NT2/D1 (cell line): ENCODE data around the gene GCSAM.
A peak's percentile ranks its signal among the peaks of the same experiment; 100 is the strongest.

ENCODE experiments used
- DNase-seq: peaks from one replicate; pipeline ENCODE4 v3.0.0-alpha.2; 2011; ENCODE audit warnings: low read depth, low spot score
- H3K27me3 ChIP-seq: 2 replicates; pipeline ENCODE4 v1.6.0; 2011; ENCODE audit warnings: mild to moderate bottlenecking; ENCODE audit not compliant: insufficient read length, insufficient read depth
- H3K36me3 ChIP-seq: 2 replicates; pipeline ENCODE4 v1.6.1; 2011; ENCODE audit warnings: mild to moderate bottlenecking, low read length, mixed read lengths; ENCODE audit not compliant: insufficient read depth, insufficient read length
- H3K4me1 ChIP-seq: 2 replicates; pipeline ENCODE4 v1.5.1; 2011; ENCODE audit not compliant: insufficient read depth, insufficient read length
- H3K4me3 ChIP-seq: 2 replicates; pipeline ENCODE4 v1.5.1; 2011; ENCODE audit warnings: low read depth; ENCODE audit not compliant: insufficient read length
- H3K9ac ChIP-seq: 2 replicates; pipeline ENCODE4 v1.6.0; 2011; ENCODE audit warnings: low read depth; ENCODE audit not compliant: insufficient read length
- H3K9me3 ChIP-seq: 2 replicates; pipeline ENCODE4 v1.5.1; 2011; ENCODE audit warnings: mild to moderate bottlenecking, low read length; ENCODE audit not compliant: insufficient read depth
- SUZ12 ChIP-seq: IDR thresholded peaks from 2 replicates; pipeline ENCODE4 v1.6.1; 2011; ENCODE audit not compliant: insufficient read length, insufficient read depth; ENCODE audit errors: extremely low read depth
- YY1 ChIP-seq: IDR thresholded peaks from 2 replicates; pipeline ENCODE4 v1.6.1; 2011; ENCODE audit not compliant: insufficient read length, insufficient read depth
- ZNF274 ChIP-seq: IDR thresholded peaks from 2 replicates; pipeline ENCODE4 v1.6.1; 2011; ENCODE audit warnings: mild to moderate bottlenecking, low read depth, low read length

GCSAM gene

DNA sequence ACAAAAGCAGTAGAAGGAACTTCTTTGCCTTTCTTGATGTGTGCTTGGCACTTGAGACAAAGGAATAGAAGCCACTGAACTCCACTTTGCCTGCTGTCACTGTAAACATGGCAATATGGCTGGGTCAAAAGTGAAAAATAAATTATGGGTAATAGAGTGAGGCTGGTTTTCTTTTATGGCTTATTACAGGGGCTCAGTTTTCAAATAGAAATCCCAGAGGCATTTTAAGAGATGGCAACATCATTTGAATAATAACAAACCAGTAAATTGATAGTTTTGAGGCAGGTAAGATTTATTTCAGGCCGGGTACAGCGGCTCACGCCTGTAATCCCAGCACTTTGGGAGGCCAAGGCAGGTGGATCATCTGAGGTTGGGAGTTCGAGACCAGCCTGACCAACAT lies 44.1 kb downstream of the GCSAM start:
- H3K36me3 ChIP-seq, result peaks cover 15% of the 10 kb centered on the region
- no peaks in the 10 kb centered on the region for H3K9me3 ChIP-seq
- no peak for DNase-seq
- no peak overlapping the region for H3K4me3 ChIP-seq
- H3K27me3 ChIP-seq, result peaks cover 19% of the 10 kb centered on the region
- TF ChIP-seq SUZ12 (no peak), ZNF274 (no peak), YY1 (no peak)
- no peak overlapping the region for H3K9ac ChIP-seq
- peaks cover 7% of the 10 kb centered on the region for H3K4me1 ChIP-seq

DNA sequence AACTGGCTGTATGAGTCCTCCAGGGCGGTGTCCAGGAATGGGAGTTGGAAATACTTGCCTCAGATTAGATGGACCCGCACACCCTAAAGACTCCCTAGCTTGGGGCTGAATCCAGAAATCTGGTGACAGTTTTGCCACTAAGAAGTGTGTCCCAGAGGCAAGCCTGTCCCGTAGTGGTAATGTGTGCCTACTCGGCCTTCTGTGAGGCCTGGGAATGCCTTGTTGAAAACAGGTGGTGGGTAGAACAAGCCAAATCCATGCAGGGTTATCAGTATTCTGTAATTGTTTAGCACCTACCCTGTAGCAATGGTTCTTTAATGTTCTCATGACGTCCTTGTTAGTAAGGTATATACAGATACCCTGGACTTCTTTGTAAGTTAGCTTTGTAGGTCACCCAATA lies 45.3 kb downstream of the GCSAM start:
- DNase-seq, result no peak
- H3K9ac ChIP-seq, result no peak overlapping the region
- TF ChIP-seq SUZ12, result no peak
- no peak for TF ChIP-seq ZNF274
- TF ChIP-seq YY1, result no peak
- H3K4me1 ChIP-seq, result peaks cover 7% of the 10 kb centered on the region
- peak overlapping the region; percentile 68 for H3K4me3 ChIP-seq
- H3K9me3 ChIP-seq, result no peaks in the 10 kb centered on the region
- peaks cover 6% of the 10 kb centered on the region for H3K36me3 ChIP-seq
- peaks cover 26% of the 10 kb centered on the region for H3K27me3 ChIP-seq

DNA sequence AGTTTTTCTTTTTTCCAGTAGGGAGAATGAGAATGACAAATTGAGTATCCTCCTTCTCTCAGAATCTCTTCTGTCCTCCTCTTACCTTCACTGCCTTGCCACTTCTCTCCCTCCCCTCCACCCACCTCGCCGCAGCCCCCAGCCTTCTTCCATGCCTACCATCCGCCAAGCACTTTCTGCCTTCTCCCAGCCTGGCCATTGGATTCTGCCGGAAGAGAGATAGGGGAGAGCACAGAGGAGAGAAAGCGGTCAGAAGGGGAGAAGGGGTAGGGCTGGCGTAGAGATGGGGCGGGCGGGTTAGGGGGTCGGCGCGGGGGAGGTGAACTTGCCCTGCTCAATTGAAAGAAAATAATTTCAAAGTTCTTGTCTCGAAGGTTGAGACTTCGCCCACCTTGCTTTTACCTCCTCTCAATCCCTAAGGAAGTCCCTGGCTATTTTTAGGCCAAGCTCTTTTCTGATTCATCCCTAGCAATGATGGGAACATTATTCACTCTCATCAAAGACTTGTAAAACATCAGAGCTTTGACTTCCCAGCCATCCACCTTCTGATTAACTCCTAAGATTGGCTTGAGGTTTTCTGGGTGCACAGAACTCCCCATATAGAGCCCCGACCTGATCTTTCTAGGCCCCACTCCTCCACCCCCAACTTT lies 46.0 kb downstream of the GCSAM start:
- TF ChIP-seq ZNF274 (no peak), YY1 (no peak), SUZ12 (no peak)
- DNase-seq, result no peak
- no peaks in the 10 kb centered on the region for H3K9me3 ChIP-seq
- peaks cover 27% of the 10 kb centered on the region for H3K27me3 ChIP-seq
- H3K36me3 ChIP-seq, result peaks cover 6% of the 10 kb centered on the region
- peak overlapping the region; percentile 68 for H3K4me3 ChIP-seq
- peak overlapping the region; percentile 86 for H3K9ac ChIP-seq
- peaks cover 3% of the 10 kb centered on the region for H3K4me1 ChIP-seq

DNA sequence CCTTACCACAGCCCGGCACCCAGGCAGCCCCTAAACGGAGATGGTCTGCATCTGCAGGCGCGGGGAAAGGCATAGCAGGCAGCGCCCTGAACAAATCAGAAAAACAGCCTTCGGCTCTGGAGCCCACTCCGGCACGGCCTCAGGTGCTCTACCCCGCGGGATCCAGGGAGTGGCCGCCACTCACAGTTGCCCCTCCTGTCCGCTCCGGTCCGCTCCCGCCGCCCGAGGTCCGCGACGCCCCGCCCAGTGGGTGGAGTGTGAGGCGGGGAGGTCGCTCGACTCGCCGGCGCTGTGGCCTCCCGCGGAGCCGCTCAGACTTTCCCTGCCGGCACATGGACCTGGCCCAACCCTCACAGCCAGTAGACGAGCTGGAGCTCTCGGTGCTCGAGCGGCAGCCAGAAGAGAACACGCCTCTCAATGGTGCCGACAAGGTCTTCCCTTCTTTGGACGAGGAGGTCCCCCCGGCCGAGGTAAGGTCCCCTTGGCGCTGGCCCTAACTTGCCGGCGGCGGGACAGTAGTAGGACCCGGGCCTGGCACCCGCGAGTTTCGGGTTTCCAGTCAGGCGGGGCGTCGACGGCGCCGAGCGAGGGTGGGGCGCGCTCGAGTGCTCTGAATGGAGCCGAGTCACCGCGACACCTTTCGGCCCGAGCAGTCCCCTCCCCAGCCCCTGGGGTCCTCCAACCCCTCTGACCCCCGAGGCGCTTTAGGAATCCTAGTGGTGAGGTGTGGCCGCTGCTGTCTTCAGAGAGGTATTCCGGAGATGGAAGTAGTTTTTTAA lies 46.8 kb downstream of the GCSAM start, which contains the start of gene C3orf52:
Gene C3orf52, plus strand, starts transcription at position 314 of the 779 bp plus-strand sequence. Its CDS starts 19 bp downstream, at position 333.
- Histone ChIP-seq H3K27me3 (peaks cover 27% of the 10 kb centered on the region), H3K9ac (peak within 1 kb of the TSS; percentile 86), H3K9me3 (no peaks in the 10 kb centered on the region), H3K4me1 (peaks cover 3% of the 10 kb centered on the region), H3K4me3 (peak within 1 kb of the TSS; percentile 68), H3K36me3 (peaks cover 6% of the 10 kb centered on the region)
- peak; percentile 83 for DNase-seq
- no peak for TF ChIP-seq SUZ12
- no peak for TF ChIP-seq ZNF274
- no peak for TF ChIP-seq YY1

DNA sequence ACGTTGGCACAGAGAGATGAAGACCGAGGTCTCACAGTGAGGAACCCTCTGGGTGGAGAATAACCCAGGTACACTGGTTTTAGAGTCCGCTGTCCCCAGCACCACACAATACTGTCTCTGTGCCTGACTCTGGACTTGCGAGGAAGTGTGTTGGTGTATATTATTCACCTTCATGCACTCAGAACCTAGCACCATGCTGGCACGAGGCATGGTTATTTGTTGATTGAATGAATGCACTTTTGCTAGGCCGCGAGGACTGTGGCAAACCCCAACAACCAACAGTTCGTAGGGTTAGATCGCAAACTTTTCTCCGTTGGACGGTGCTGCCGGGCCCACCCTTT lies 47.3 kb downstream of the GCSAM start:
- H3K4me1 ChIP-seq, result peaks cover 3% of the 10 kb centered on the region
- peak overlapping the region; percentile 86 for H3K9ac ChIP-seq
- TF ChIP-seq ZNF274, result no peak
- no peak for TF ChIP-seq SUZ12
- no peak for TF ChIP-seq YY1
- H3K4me3 ChIP-seq, result peak overlapping the region; percentile 68
- no peaks in the 10 kb centered on the region for H3K9me3 ChIP-seq
- DNase-seq, result no peak
- peaks cover 6% of the 10 kb centered on the region for H3K36me3 ChIP-seq
- peaks cover 27% of the 10 kb centered on the region for H3K27me3 ChIP-seq

DNA sequence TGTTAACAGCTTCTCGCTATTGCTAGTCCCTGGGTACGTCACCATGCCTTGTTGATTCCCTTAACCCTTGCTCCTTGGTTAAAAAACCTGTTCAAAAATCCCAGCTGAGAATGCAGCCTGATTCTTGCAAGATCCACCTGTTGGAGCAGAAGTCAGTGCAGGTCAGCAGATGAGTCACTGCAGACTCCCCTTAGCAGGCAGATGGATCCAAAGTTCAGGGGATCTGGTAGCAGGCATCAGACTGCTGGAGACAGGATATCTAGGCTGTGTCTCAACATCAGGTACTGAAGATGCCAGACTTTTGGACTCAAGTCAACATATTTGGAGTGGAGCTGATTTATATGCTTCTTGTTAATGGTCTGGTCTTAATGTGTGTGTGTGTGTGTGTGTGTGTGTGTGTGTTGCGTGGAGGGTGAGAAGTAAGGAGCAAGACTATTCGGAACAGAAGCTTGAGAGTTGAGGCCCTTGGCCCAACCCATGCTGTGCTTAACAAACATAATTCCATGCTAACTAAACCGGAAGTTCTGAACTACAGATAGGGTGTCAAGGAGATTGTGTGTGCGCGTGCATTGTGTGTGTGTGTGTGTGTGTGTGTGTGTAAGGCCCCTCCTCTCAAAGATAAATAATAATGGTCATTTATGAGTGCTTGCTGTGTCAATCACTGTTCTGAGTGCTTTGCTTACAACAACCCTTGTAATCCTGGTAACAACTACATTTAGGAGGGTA lies 47.9 kb downstream of the GCSAM start:
- Histone ChIP-seq H3K9me3 (no peaks in the 10 kb centered on the region), H3K9ac (no peak overlapping the region), H3K27me3 (peaks cover 27% of the 10 kb centered on the region), H3K4me3 (peak overlapping the region; percentile 68), H3K4me1 (peaks cover 3% of the 10 kb centered on the region), H3K36me3 (peaks cover 6% of the 10 kb centered on the region)
- TF ChIP-seq SUZ12, result no peak
- no peak for TF ChIP-seq YY1
- TF ChIP-seq ZNF274, result no peak
- DNase-seq, result no peak

DNA sequence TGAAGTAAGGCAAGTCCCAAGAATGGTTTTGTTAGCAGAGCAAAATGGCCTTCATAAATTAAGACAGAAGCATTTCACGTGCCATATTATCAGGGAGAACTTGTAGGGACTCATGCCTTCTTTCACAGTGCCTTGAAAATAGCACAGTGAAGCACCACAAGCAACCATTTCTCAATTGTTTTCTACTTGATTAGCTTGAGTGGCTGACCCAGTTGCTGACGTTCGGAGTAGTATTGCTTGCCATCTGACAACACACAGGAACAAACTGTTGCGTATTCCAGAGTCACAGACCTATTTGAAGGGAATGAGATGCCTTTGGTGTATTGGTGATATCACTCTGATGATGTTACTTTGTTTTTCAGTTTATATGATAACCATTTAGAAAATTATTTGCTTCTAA lies 49.8 kb downstream of the GCSAM start:
- Histone ChIP-seq H3K4me3 (no peak overlapping the region), H3K27me3 (peaks cover 27% of the 10 kb centered on the region), H3K9ac (no peak overlapping the region), H3K36me3 (peaks cover 6% of the 10 kb centered on the region), H3K4me1 (peaks cover 3% of the 10 kb centered on the region), H3K9me3 (no peaks in the 10 kb centered on the region)
- no peak for TF ChIP-seq SUZ12
- TF ChIP-seq YY1, result no peak
- no peak for TF ChIP-seq ZNF274
- no peak for DNase-seq
